HG03571 (cell line): Measurements from ENCODE around the gene DAP3.
"Not testable (repeated sequence)": the region's sequence is repeated elsewhere in the genome, so short reads cannot be mapped to it uniquely, and the experiment has no call there.

Source experiments
- ATAC-seq: cut with Tn5 transposase; IDR thresholded peaks from one replicate; pipeline ENCODE4 v1.9.1; 2021; ENCODE audit not compliant: unreplicated experiment

DAP3 gene

GRCh38 chr1:155717041-155717440, 28.1 kb downstream of the DAP3 start:
- ATAC-seq: no peak

- ATAC-seq: not testable (repeated sequence)
Observed at GRCh38 chr1:155718524-155719115, 29.7 kb downstream of the DAP3 start.

- ATAC-seq: no peak
Observed at GRCh38 chr1:155719703-155720102, 30.8 kb downstream of the DAP3 start.

GRCh38 chr1:155725142-155725541, 36.3 kb downstream of the DAP3 start:
- no peak for ATAC-seq

- no peak for ATAC-seq
Observed at GRCh38 chr1:155729031-155729898, 40.4 kb downstream of the DAP3 start.

GRCh38 chr1:155740995-155741394, 52.1 kb downstream of the DAP3 start:
- no peak for ATAC-seq

- ATAC-seq: no peak
Observed at GRCh38 chr1:155741908-155742307, 53.0 kb downstream of the DAP3 start.

GRCh38 chr1:155744711-155745283, 55.9 kb downstream of the DAP3 start:
- no peak for ATAC-seq

GRCh38 chr1:155745284-155746228, 56.7 kb downstream of the DAP3 start:
- ATAC-seq: peak; percentile 89

- ATAC-seq: not testable (repeated sequence)
Observed at GRCh38 chr1:155747586-155747985, 58.7 kb downstream of the DAP3 start.

- ATAC-seq: not testable (repeated sequence)
Observed at GRCh38 chr1:155748141-155748540, 59.2 kb downstream of the DAP3 start.

GRCh38 chr1:155759017-155759416, 70.1 kb downstream of the DAP3 start:
- not testable (repeated sequence) for ATAC-seq

GRCh38 chr1:155759966-155760630, 71.2 kb downstream of the DAP3 start:
- ATAC-seq: no peak

- no peak for ATAC-seq
Observed at GRCh38 chr1:155760751-155761475, 72.0 kb downstream of the DAP3 start.

- ATAC-seq: no peak
Observed at GRCh38 chr1:155761736-155762405, 73.0 kb downstream of the DAP3 start.

GRCh38 chr1:155763090-155763815, 74.4 kb downstream of the DAP3 start:
- not testable (repeated sequence) for ATAC-seq

- ATAC-seq: not testable (repeated sequence)
Observed at GRCh38 chr1:155763989-155764388, 75.1 kb downstream of the DAP3 start.

GRCh38 chr1:155767399-155767989, 78.6 kb downstream of the DAP3 start:
- not testable (repeated sequence) for ATAC-seq
